GM12878 (cell line): Measurements from ENCODE around the gene AMZ2. TPM values are rescaled to one million over a fixed set of nuclear protein-coding genes. Genes with fewer than 3 reads are reported as not detected.

Experiments used
- ATAC-seq: fragments of 200-7000 bp; cut with Tn5 transposase; 3 replicates; pipeline ENCODE4 v1.9.1; 2020; ENCODE audit warnings: mild to moderate bottlenecking, moderate library complexity
- BruUV-seq: library from RNA; stranded (reverse); fragments of 400-500 nt; replicated peaks from 2 replicates; lab custom pipeline; 2021; lab: Mats Ljungman, UMichigan
- CTCF ChIA-PET: fragments of 300-600 bp; sonication (Branson Sonifier 250); formaldehyde crosslinking; extraction: SDS; loops from one replicate; lab custom pipeline; 2021; ENCODE audit warnings: inconsistent platforms; lab: Yijun Ruan, JAX
- POLR2A ChIA-PET: fragments of 350-600 bp; formaldehyde crosslinking; extraction: SDS; loops from one replicate; lab custom pipeline; 2021; ENCODE audit warnings: inconsistent platforms; lab: Charles Lee
- RAD21 ChIA-PET: fragments of 300-600 bp; sonication (Branson Sonifier 250); formaldehyde crosslinking; loops from one replicate; lab custom pipeline; 2023; ENCODE audit warnings: antibody characterized with exemption; ENCODE audit not compliant: unreplicated experiment; lab: Charles Lee
- SMC1A ChIA-PET: fragments of 300-600 bp; sonication (Branson Sonifier 250); formaldehyde crosslinking; loops from one replicate; lab custom pipeline; 2023; ENCODE audit not compliant: unreplicated experiment, uncharacterized antibody; lab: Charles Lee
- DNase-seq: peaks from one replicate; pipeline ENCODE4 v3.0.0-alpha.2; 2011; ENCODE audit warnings: low read depth, low spot score
- FAIRE-seq: peaks from 3 replicates; lab custom pipeline; 2011; peaks lifted over from hg19 to GRCh38; lab: Jason Lieb, UNC
- H2AFZ ChIP-seq: 2 replicates; pipeline ENCODE4 v1.6.0; 2011; ENCODE audit warnings: low read depth, low read length, control low read depth; ENCODE audit not compliant: control insufficient read depth
- H3K27ac ChIP-seq: 2 replicates; pipeline ENCODE4 v1.5.1; 2011; ENCODE audit warnings: control low read depth; ENCODE audit not compliant: control insufficient read depth, insufficient read depth
- H3K27me3 ChIP-seq, 2 experiments: replicated peaks in 1 of 2; 2 replicates each; pipeline versions ENCODE4 v1.6.0 to v1.6.1; 2011; ENCODE audit warnings: low read length in 1 of 2; ENCODE audit not compliant: control insufficient read depth in 2 of 2, insufficient read depth in 2 of 2
- H3K36me3 ChIP-seq, 2 experiments: 2 replicates each; pipeline ENCODE4 v1.5.1; 2011; ENCODE audit warnings: low read length in 1 of 2; ENCODE audit not compliant: control insufficient read depth in 2 of 2, insufficient read depth in 2 of 2
- H3K4me1 ChIP-seq: 2 replicates; pipeline ENCODE4 v1.6.1; 2011; ENCODE audit warnings: mild to moderate bottlenecking, low read length, moderate library complexity, mixed read lengths; ENCODE audit not compliant: control insufficient read depth, insufficient read depth
- H3K4me2 ChIP-seq: 2 replicates; pipeline ENCODE4 v1.6.0; 2011; ENCODE audit warnings: control low read depth; ENCODE audit not compliant: control insufficient read depth, insufficient read depth
- H3K4me3 ChIP-seq: fragments of 200-600 bp; sonication (generic); 2 replicates; pipeline ENCODE4 v1.5.1; 2016
- H3K79me2 ChIP-seq: 2 replicates; pipeline ENCODE4 v1.6.0; 2011; ENCODE audit warnings: low read length; ENCODE audit not compliant: control insufficient read depth, insufficient read depth
- H3K9ac ChIP-seq: 2 replicates; pipeline ENCODE4 v1.8.0; 2011; ENCODE audit warnings: low read length, control low read depth, mixed read lengths; ENCODE audit not compliant: control insufficient read depth, insufficient read depth
- H3K9me3 ChIP-seq: replicated peaks from 3 replicates; pipeline ENCODE4 v1.5.1; 2011; ENCODE audit warnings: mild to moderate bottlenecking, low read length; ENCODE audit not compliant: control insufficient read depth, insufficient read depth
- H4K20me1 ChIP-seq: 2 replicates; pipeline ENCODE4 v1.6.0; 2011; ENCODE audit not compliant: control insufficient read depth, insufficient read depth
- BHLHE40 ChIP-seq, 2 experiments: fragments of 450-650 bp in 1 of 2; IDR thresholded peaks; 2 replicates each; pipeline ENCODE4 v1.6.1; 2011 to 2017; ENCODE audit warnings: low read depth in 2 of 2, borderline replicate concordance in 1 of 2, improper control_type of control experiment in 1 of 2, low read length in 1 of 2, mild to moderate bottlenecking in 1 of 2
- CEBPB ChIP-seq, 2 experiments: fragments of 150-350 bp in 1 of 2; IDR thresholded peaks; 2 replicates each; pipeline ENCODE4 v1.6.1; 2012 to 2014; ENCODE audit warnings: low read depth in 2 of 2, low read length in 2 of 2, borderline replicate concordance in 1 of 2, inconsistent platforms in 1 of 2
- FOXK2 ChIP-seq: fragments of 450-650 bp; IDR thresholded peaks from 2 replicates; pipeline ENCODE4 v1.6.1; 2017; ENCODE audit warnings: mild to moderate bottlenecking, moderate library complexity
- GATAD2B ChIP-seq: fragments of 450-650 bp; conservative IDR thresholded peaks from 2 replicates; pipeline ENCODE4 v1.6.1; 2017; ENCODE audit warnings: low read depth, mild to moderate bottlenecking, moderate library complexity
- HDAC2 ChIP-seq: fragments of 200-600 bp; sonication (generic); IDR thresholded peaks from 2 replicates; pipeline ENCODE4 v1.6.1; 2017
- HDGF ChIP-seq: fragments of 450-650 bp; IDR thresholded peaks from 2 replicates; pipeline ENCODE4 v1.6.1; 2016; ENCODE audit warnings: antibody characterized with exemption
- LARP7 ChIP-seq: fragments of 450-650 bp; IDR thresholded peaks from 2 replicates; pipeline ENCODE4 v1.6.1; 2017; ENCODE audit warnings: mild to moderate bottlenecking
- PAX8 ChIP-seq: fragments of 450-650 bp; IDR thresholded peaks from 2 replicates; pipeline ENCODE4 v1.6.1; 2017; ENCODE audit warnings: mild to moderate bottlenecking, moderate library complexity
- SMAD5 ChIP-seq: IDR thresholded peaks from 2 replicates; pipeline ENCODE4 v1.6.1; 2016; ENCODE audit warnings: antibody characterized with exemption, low read depth
- SUZ12 ChIP-seq: fragments of 200-600 bp; sonication (generic); IDR thresholded peaks from one replicate; pipeline ENCODE4 v1.6.1; 2018; ENCODE audit warnings: antibody characterized with exemption, mild to moderate bottlenecking; ENCODE audit not compliant: unreplicated experiment
- ZNF24 ChIP-seq: fragments of 450-650 bp; IDR thresholded peaks from 2 replicates; pipeline ENCODE4 v1.6.1; 2017; ENCODE audit warnings: antibody characterized with exemption, mild to moderate bottlenecking
- WGBS: methylation state at CpG from one replicate; pipeline ENCODE4 v1.1.6; 2016; ENCODE audit warnings: low lambda C conversion rate; ENCODE audit not compliant: insufficient replicate concordance, insufficient coverage; ENCODE audit errors: missing lambda C conversion rate; 5-methylcytosine and 5-hydroxymethylcytosine counted together
- in situ Hi-C: fragments of 300-500 bp; cut with MboI; formaldehyde crosslinking; loops from 9 replicates; pipeline ENCODE4 v1.14.3; 2018; ENCODE audit warnings: mixed read lengths
- intact Hi-C: fragments of 100-400 bp; cut with micrococcal nuclease; formaldehyde crosslinking; loops from one replicate; pipeline ENCODE4 v1.14.2; 2022; ENCODE audit not compliant: unreplicated experiment
- polyA plus RNA-seq, 11 experiments: library from polyadenylated mRNA; depleted of rRNA in 4 of 11; unstranded in 6 of 11; stranded (reverse) in 5 of 11; fragments of >200 nt; fragmentation: Nextera tagmentation in 4 of 11; fragmentation: Illumina TruSeq in 1 of 11; extraction: Ambion mirVana in 4 of 11; extraction: Trizol in 1 of 11; gene quantifications; 1 replicate in 1 of 11; 2 replicates in 10 of 11; pipeline versions ENCODE4 v1.2.1 to v1.2.3, GENCODE V29; 2011 to 2016; ENCODE audit warnings: inconsistent platforms in 2 of 11, missing spikeins in 2 of 11, low read depth in 1 of 11
- total RNA-seq, 4 experiments: library from RNA; depleted of rRNA in 3 of 4; stranded (reverse); fragments of >200 nt in 3 of 4; fragmentation: Illumina TruSeq in 1 of 4; extraction: Trizol in 1 of 4; gene quantifications; 2 replicates each; pipeline versions ENCODE4 v1.2.1 to v1.2.3, GENCODE V29; 2013 to 2021
- TF ChIP-seq, protein P1 (sequence below): IDR thresholded peaks from 2 replicates; pipeline ENCODE4 v1.6.1; 2012; ENCODE audit warnings: low read depth, low read length, improper control_type of control experiment
- TF ChIP-seq, protein P2 (sequence below): fragments of 450-650 bp; formaldehyde crosslinking; IDR thresholded peaks from 2 replicates; pipeline ENCODE4 v1.5.0; 2022; ENCODE audit warnings: mild to moderate bottlenecking, missing genetic modification characterization
- TF ChIP-seq, protein P3 (sequence below): fragments of 450-650 bp; IDR thresholded peaks from 2 replicates; pipeline ENCODE4 v1.6.1; 2017; ENCODE audit warnings: borderline replicate concordance
- TF ChIP-seq, protein P4 (sequence below): fragments of 150-350 bp; IDR thresholded peaks from 2 replicates; pipeline ENCODE4 v1.6.1; 2014; ENCODE audit warnings: mild to moderate bottlenecking, low read depth, low read length

The AMZ2 gene
- total and polyA plus RNA-seq, 10 of the 15 experiments (the other 5 are each of a cell fraction or from before 2014, with no cell fraction given) = 79.1 to 189 (median 126) TPM

DNA sequence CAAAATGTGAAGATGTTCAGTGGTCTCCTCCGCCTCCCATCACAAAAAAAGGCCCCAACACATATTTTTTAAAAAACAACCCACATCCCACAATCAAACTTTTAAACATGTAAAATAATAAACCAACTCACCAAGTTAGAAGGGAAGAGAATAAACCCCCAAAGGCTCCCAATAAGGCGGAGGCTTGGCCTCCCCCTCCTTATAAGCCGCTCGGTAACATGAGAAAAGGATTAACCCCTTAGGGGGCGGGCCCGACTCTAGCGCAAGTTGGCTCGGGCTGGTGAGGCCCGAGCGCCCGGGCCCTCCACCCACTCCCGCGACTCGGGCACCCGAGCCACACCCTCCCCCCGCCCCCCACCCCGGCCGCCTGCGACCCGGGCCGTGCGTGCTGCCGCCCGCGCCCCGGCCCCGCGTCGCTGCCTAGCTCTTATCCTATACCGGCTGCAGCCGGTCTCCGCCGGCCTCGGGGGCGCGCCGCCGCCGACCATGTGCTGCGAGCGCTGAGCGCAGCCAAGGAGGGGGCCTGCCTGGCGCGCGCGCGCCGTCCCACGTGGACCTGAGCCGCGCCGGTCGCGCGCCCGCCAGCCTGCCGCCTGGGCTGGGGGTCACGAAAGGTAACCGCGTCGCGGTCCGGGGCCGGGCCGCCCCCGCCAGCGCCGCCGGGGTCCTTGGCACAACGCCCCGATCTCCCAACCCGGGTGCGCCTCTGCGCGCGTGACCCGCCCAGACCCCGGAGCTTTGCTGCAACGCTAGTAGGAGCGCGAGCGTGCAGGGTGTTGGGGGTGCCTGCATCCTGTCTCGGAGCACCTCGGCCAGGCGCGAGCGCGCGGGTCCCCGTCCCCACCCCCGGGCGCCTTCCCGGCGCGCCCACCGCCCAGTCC, 43.4 kb downstream of the AMZ2 start, which contains the start of the genes ARSG and SLC16A6:
ARSG (plus strand) TSS at position 541 of the 881 bp plus-strand sequence. CDS start 15,999 bp downstream, outside the sequence.
SLC16A6 (minus strand) TSS at position 173 of the 881 bp plus-strand sequence. CDS start 12,807 bp downstream, outside the sequence.
- DNase-seq (no peak), FAIRE-seq (no peak), ATAC-seq (peak; percentile 56)
- Histone ChIP-seq H4K20me1 (no peaks in the 10 kb centered on the region), H3K9me3 (no peaks in the 10 kb centered on the region), H3K79me2 (peaks cover 40% of the 10 kb centered on the region), H3K36me3 (no peaks in the 10 kb centered on the region), H3K27ac (peak within 1 kb of the TSS; percentile 95), H3K4me1 (peaks cover 16% of the 10 kb centered on the region), H3K4me3 (peak within 1 kb of the TSS; percentile 74), H3K9ac (peak within 1 kb of the TSS; percentile 98), H2AFZ (peak within 1 kb of the TSS; percentile 57), H3K4me2 (peak within 1 kb of the TSS; percentile 96), H3K27me3 (no peaks in the 10 kb centered on the region)
- in situ Hi-C loops = no loop called here
- under 1% methylated on average over 74 of the region's 96 CpGs for WGBS
- SMC1A ChIA-PET = interaction anchor here (0.8 to 1.3 kb wide), 4 partner anchors 26 to 169 kb away, joined by 3 to 5 read pairs (median 4); no protein-coding TSS in a partner anchor
- CTCF ChIA-PET = interaction anchor here (1.0 to 2.2 kb wide), 5 partner anchors 118 to 171 kb away, joined by 3 to 8 read pairs (median 6); no protein-coding TSS in a partner anchor
- intact Hi-C loops = loop anchor here (1.0 to 5.0 kb wide), 4 partner anchors 26 to 169 kb away; partner anchors contain the start of gene AMZ2
- POLR2A ChIA-PET = interaction anchor here (0.6 to 4.7 kb wide), 5 partner anchors 28 to 170 kb away, joined by 3 to 28 read pairs (median 4); partner anchors contain the start of genes AMZ2 and WIPI1
- RAD21 ChIA-PET = interaction anchor here (1.1 to 6.9 kb wide), 4 partner anchors 43 to 169 kb away, joined by 3 to 54 read pairs (median 4); partner anchors contain the start of genes AMZ2 and WIPI1
- BruUV-seq = no TSS peak
- TF ChIP-seq CEBPB (IDR thresholded peaks at IDR 0.05; ENCODE audit: borderline replicate concordance in 1 of 2, low read depth in 2 of 2, low read length in 2 of 2) (no peak), GATAD2B (peak; percentile 75), SMAD5 (no peak), SUZ12 (no peak), FOXK2 (no peak), PAX8 (no peak), BHLHE40 (IDR thresholded peaks at IDR 0.05; ENCODE audit: borderline replicate concordance in 1 of 2, low read depth in 2 of 2, low read length in 1 of 2) (peak in 1 of 2 experiments; percentile 62; a peak in 2 of 4 replicates), HDGF (no peak), HDAC2 (no peak), LARP7 (peak; percentile 78), ZNF24 (no peak)
- TF ChIP-seq, protein P1, sequence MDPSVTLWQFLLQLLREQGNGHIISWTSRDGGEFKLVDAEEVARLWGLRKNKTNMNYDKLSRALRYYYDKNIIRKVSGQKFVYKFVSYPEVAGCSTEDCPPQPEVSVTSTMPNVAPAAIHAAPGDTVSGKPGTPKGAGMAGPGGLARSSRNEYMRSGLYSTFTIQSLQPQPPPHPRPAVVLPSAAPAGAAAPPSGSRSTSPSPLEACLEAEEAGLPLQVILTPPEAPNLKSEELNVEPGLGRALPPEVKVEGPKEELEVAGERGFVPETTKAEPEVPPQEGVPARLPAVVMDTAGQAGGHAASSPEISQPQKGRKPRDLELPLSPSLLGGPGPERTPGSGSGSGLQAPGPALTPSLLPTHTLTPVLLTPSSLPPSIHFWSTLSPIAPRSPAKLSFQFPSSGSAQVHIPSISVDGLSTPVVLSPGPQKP = no peak
- TF ChIP-seq, protein P2, sequence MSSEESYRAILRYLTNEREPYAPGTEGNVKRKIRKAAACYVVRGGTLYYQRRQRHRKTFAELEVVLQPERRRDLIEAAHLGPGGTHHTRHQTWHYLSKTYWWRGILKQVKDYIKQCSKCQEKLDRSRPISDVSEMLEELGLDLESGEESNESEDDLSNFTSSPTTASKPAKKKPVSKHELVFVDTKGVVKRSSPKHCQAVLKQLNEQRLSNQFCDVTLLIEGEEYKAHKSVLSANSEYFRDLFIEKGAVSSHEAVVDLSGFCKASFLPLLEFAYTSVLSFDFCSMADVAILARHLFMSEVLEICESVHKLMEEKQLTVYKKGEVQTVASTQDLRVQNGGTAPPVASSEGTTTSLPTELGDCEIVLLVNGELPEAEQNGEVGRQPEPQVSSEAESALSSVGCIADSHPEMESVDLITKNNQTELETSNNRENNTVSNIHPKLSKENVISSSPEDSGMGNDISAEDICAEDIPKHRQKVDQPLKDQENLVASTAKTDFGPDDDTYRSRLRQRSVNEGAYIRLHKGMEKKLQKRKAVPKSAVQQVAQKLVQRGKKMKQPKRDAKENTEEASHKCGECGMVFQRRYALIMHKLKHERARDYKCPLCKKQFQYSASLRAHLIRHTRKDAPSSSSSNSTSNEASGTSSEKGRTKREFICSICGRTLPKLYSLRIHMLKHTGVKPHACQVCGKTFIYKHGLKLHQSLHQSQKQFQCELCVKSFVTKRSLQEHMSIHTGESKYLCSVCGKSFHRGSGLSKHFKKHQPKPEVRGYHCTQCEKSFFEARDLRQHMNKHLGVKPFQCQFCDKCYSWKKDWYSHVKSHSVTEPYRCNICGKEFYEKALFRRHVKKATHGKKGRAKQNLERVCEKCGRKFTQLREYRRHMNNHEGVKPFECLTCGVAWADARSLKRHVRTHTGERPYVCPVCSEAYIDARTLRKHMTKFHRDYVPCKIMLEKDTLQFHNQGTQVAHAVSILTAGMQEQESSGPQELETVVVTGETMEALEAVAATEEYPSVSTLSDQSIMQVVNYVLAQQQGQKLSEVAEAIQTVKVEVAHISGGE (CRISPR knock-in tag) = no peak
- TF ChIP-seq, protein P3, sequence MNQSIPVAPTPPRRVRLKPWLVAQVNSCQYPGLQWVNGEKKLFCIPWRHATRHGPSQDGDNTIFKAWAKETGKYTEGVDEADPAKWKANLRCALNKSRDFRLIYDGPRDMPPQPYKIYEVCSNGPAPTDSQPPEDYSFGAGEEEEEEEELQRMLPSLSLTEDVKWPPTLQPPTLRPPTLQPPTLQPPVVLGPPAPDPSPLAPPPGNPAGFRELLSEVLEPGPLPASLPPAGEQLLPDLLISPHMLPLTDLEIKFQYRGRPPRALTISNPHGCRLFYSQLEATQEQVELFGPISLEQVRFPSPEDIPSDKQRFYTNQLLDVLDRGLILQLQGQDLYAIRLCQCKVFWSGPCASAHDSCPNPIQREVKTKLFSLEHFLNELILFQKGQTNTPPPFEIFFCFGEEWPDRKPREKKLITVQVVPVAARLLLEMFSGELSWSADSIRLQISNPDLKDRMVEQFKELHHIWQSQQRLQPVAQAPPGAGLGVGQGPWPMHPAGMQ = no peak
- TF ChIP-seq, protein P4, sequence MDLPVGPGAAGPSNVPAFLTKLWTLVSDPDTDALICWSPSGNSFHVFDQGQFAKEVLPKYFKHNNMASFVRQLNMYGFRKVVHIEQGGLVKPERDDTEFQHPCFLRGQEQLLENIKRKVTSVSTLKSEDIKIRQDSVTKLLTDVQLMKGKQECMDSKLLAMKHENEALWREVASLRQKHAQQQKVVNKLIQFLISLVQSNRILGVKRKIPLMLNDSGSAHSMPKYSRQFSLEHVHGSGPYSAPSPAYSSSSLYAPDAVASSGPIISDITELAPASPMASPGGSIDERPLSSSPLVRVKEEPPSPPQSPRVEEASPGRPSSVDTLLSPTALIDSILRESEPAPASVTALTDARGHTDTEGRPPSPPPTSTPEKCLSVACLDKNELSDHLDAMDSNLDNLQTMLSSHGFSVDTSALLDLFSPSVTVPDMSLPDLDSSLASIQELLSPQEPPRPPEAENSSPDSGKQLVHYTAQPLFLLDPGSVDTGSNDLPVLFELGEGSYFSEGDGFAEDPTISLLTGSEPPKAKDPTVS = no peak
